T47D (cell line): ENCODE data around the gene GPSM1.
A peak's percentile ranks its signal among the peaks of the same experiment; 100 is the strongest.
"Not testable (repeated sequence)": the region's sequence is repeated elsewhere in the genome, so short reads cannot be mapped to it uniquely, and the experiment has no call there.

ENCODE experiments used
- DNase-seq, 2 experiments: peaks; one replicate each; pipeline versions ENCODE4 v3.0.0 to v3.0.0-alpha.2; 2011 to 2012; ENCODE audit warnings: low read depth in 1 of 2, low spot score in 1 of 2
- JUND ChIP-seq: IDR thresholded peaks from 2 replicates; pipeline ENCODE4 v1.6.1; 2012; ENCODE audit warnings: low read depth
- in situ Hi-C: cut with HindIII; loops from 2 replicates; pipeline ENCODE4 v1.10.0; 2016; ENCODE audit warnings: low sequenced_read_pairs, low pct_unique_long_range_greater_than_20kb

Gene GPSM1

DNA sequence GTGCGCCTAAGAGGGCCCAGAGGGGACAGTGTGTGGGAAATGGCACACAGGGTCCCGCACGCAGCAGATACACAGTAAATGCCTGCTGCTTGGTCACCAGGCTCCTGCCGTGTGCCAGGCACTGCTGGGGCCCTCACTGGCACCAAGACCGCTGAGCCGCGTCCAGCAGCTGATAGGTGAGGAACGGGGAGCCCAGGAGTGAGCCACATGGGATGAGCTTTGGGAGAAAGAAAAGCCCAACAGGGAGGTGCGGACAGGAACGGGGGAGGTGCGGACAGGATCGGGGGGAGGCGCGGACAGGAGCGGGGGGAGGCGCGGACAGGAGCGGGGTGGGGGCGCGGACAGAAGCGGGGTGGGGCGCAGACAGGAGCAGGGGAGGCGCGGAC is 16.5 kb downstream of the GPSM1 start:
- in situ Hi-C loops = no loop called here

DNA sequence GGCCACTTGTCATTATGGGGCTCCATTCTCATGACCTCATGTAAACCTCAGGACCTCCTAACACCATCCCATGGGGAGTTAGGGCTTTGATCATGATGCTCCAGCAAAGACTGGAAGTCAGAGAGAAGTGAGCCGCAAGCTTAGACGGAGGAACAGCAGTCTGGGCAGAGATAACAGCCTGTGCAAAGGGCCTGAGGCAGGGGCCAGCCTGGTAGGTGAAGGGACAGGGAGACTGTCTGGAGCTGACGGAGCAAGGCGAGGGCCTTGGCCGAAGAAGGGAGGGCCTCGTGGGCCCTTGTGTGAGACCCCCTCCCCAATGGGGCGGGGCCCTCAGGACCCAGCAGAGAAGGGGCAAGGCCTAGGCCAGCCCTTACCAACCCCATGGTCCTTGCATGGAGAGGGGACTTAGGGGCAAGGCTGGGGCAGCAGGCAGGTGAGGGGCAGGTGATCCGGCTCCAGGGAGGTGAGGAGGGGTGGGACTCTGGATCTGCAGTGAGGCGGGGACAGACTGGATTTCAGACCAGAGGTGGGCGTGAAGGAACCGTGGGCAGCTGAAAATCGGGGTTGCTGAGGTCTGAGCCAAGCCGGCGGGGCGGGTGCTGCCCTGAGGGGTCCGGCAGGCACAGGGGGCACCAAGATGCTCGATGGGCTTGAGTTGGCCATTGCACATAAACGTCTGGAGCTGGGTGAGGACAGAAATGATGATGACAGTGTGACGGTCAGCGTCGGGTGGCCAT is 17.4 kb downstream of the GPSM1 start:
- no peak for TF ChIP-seq JUND
- DNase-seq = no peak
- in situ Hi-C loops = no loop called here

More for the DNA sequence above, 16.5 kb downstream of the GPSM1 start:
- no peak for DNase-seq
- TF ChIP-seq JUND = no peak

DNA sequence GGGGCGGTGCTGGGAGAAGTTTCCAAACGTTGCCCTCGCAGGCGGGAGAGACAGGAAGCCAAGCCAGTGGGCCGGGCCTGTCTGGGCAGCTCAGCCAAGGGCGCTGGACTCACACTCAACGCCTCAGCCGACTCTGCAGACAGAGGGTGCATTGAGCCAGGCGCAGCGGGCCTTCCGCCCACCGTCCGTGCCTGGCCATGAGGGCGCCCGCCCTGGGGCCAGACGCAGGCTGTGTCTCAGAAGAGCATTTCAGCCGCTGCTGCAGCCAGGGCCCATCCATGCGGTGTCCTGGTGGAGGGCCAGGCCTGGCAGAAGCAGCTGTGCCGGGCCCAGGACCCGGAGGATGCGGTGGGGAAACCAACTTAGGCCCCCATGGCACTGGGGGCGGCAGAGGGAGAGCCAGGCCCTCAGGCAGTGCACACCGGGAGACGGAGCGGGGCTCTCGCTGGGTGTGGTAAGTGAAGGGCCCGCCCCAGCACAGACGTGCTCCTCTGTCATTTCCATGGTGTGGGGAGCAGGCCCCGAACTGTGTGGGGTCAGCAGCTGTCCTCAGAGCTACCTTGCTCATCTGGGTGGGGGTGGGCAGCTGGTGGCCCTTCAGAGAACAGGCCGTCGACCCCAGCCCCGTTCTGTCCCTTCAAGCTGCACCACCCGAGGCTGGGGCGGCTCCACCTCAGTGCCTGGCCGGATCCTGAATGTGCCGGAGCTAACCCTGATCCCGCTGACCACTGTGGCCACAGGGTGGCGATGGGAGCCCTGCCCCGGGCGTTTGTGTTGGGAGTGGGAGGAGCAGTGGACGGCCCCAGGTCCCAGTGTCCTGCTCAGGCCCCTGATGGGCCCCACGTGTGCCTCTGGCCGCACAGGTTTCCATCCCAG is 18.2 kb downstream of the GPSM1 start:
- in situ Hi-C loops = no loop called here
- peak in 1 of 2 experiments; percentile 71 for DNase-seq
- TF ChIP-seq JUND = no peak

DNA sequence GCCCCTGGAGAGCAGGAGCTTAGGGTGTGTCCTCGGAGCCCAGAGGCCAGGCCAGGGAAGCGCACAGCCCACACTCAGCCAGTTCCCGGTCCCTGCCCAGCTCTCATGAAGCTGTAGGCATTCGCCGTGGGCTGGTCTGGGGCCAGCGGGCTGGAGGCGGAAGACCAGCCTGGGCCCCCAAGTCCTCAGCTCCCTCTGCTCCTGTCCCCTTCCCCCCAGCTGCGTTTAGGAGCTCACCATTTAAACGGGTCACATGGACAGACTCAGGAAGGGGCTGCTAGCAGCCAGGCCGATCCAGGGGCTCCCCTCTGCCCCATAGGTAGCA is 18.8 kb downstream of the GPSM1 start:
- in situ Hi-C loops = no loop called here
- no peak for TF ChIP-seq JUND
- no peak for DNase-seq

DNA sequence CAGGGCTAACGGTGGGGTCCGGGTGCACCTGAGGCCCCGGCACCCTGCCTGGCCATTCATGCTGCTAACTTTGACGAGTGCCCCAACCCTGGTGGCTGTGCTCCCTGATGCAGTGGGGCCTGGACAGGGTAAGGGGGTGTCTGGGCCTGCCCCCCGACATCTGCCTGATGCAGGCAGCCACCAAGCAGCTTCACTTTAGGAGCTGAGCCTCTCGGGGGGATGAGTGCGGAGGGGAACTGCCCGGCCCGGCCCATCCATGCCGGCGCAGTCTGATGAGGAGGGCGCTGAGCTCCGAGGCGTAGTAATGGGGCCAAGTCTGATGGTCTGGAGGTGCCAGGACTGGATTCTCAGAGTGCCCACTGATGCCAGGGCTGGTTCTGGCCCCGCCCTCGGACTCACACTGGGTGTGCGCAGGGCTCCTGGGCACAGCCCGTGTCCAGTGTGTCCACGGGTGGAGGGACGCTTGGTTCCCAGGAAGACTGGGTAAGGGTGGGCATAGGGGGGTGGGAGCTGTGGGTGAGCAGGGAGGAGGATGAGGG is 19.7 kb downstream of the GPSM1 start:
- in situ Hi-C loops = no loop called here
- no peak for TF ChIP-seq JUND
- no peak for DNase-seq

DNA sequence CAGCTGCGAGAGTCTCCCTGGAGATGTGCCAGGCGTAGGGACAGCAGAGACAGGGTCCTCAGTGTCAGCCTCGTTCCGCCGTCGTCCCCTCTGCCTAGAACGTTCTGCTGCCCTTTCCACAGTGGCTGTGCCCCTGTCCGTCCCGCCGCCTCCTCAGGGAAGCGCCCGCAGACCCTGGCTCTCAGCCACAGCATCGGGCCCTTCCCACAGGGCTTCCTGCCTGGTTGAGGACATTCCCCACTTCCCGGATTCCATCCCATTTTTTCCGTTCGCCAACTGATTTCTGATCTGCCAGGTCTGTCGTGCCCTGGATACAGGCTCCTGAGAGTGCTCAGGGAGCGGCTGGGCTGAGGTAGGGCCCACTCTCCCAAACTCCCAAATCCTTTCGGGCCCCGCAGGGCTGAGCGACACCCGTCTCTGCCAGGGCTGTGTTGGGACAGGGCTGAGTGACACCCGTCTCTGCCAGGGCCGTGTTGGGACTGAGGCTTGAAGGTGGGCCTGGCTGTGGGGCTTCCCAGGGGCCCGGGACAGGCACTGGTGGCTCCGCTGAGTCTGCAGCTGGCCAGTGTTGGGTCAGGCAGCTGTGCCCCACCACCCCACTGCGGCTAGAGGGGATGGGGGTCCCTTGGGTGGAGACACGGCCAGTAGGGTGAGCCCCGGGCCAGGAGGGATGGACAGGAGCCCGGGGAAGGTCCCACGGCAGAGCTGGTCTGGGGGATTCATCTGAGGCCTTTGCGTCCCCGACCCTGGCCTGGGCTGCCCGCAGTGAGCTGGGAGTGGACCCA is 20.3 kb downstream of the GPSM1 start:
- in situ Hi-C loops = no loop called here
- DNase-seq = no peak
- no peak for TF ChIP-seq JUND

DNA sequence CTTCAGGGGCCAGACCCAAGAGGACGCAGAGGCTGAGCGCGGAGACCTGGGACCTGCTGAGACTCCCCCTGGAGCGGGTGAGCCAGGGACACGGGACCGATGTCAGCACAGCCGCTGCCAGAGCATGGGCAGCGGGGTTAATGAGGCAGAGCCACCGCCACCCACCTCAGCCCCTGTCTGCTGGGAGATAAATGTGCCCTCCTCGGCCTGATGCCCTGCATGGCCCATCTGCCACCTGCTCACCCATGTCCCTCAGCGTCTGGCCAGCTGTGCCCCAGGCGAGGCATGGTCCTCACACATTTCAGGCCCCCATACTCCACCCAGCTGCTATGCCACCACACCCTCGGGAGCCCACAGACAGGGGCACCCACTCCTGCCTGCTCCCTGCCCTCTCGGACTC is 21.4 kb downstream of the GPSM1 start:
- DNase-seq = no peak
- in situ Hi-C loops = no loop called here

DNA sequence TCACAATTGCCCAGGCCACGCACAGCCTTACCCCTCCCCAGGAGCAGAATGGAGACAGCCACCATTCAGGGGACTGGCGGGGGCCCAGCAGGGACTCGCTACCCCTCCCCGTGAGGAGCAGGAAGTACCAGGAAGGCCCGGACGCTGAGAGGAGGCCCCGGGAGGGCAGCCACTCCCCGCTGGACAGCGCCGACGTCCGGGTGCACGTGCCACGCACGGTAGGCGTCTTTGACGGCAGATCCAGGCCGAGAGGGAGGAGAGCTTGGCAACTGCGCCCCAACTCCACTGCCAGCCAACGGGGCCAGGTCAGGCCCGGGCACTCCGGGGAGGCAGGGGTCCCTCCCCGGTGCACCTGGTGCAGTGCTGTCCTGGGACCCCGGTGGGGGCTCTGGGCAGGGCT is 22.2 kb downstream of the GPSM1 start:
- TF ChIP-seq JUND = no peak
- no peak for DNase-seq
- in situ Hi-C loops = no loop called here

More for the DNA sequence above, 21.4 kb downstream of the GPSM1 start:
- TF ChIP-seq JUND = no peak

DNA sequence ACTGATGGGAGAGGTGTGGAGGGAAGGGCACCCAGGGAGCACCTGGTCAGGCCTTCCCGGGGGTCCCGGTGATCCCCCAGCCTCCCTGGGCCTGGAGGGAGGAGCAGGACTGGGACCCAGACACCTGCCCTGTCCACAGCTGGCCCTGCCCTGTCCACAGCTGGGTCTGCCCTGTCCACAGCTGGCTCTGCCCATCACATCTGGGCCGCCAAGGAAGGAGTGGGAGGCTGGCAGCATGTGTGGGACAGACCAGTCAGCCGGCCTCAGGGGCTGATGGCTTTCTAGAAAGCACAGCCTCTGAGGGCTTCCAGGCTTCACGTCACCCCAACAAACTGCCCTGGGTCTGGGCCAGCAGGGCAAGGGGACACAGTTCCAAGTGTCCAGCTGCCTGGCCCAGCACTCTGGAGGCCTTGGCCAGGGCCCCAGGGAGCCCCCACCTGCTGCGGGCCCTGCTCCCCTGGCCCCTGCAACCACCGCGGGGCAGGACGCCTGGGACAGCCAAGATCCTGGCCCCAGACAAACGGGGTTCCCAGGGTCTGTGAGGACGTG is 24.0 kb downstream of the GPSM1 start:
- in situ Hi-C loops = no loop called here
- TF ChIP-seq JUND = no peak
- no peak for DNase-seq

DNA sequence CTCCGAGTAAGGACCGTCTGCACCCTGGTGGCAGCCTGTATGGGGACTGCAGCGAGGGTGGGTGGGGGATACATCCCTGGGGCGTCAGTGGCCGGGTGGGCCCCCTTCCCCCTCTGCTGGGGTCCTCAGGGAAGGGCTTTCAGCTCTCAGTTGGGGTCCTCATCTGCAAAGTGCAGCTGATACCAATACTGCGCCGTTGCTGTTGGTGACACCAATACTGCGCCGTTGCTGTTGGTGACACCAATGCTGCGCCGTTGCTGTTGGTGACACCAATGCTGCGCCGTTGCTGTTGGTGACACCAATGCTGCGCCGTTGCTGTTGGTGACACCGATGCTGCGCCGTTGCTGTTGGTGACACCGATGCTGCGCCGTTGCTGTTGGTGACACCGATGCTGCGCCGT is 24.5 kb downstream of the GPSM1 start:
- DNase-seq, in situ Hi-C loops: not testable (repeated sequence)

DNA sequence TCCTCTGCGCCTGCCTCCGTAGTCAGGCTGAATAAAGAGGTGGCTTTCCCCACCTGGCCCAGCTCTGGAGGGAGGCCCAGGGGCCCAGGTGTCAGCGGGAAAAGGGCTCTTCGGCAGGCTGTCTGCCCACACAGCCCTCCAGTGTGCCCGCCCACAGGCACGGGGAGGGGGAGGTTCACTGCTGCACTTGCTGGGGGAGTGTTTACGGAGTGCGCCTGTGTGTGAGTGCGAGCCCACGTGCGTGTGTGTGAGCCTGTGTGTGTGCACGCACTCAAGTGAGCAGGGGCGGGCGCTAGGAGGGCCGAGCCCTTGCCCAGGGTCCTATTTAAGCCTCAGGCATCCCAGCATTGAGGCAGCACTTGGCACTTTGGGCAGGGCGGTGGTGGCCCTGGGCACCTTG is 25.3 kb downstream of the GPSM1 start:
- in situ Hi-C loops = no loop called here
- no peak for DNase-seq
- no peak for TF ChIP-seq JUND

DNA sequence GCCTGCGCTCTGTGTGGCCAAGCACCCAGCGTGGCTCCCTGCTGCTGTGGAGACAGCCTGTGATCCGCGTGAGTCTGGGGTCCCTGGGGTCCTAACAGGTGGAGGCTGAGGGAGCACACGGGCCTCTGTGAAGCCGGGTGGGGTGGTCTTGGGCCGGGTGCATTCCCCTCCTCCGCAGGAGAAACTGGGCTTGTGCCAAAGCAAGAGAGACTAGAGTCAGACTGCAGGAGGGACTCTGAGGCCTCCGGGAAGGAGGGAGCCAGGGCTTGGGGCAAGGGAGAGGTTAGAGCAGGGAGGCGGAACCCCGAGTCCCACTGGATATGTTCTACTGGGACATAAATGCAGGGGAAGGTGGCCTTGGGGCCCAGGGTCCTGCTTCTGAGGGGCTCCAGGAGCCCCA is 25.7 kb downstream of the GPSM1 start:
- in situ Hi-C loops = no loop called here
- TF ChIP-seq JUND = no peak
- DNase-seq = no peak
